Measurements from ENCODE around the gene OSBP2.

The OSBP2 gene

DNA sequence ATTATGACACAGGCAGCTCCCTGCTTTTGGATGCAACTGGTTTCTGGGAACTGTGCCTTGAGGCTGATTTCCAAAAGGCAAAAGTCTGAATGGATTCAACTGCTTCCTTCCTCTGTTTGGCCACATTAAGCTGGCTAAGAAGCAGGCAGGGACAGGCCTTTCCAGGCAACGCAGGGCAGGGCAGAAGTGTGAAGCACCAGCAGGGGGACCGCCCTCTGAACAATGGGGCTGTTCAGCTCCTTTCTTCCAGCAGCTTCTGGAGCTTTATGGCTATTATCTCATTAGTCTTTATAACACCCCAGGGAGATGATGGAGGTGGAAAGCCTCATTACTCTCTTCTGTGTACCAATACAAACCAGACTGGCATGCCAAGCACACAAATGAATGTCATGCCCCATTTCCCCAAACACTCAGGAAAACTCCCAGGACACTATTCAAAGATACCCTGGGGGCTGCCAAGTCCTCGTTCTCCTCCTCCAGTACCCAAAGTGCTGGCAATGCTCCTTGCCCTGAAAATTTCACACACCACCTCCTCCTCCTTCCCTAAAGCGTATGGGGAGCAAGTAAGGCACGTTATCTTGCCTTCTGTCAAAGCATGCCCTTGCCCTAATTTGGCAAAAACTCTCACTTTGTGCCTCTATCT is 252.6 kb downstream of the OSBP2 start:
- no peak overlapping the region for H4K5ac ChIP-seq (ENCODE audit: low read length)
- DNase-seq = peak; percentile 33
- no peak overlapping the region for H3K18ac ChIP-seq (ENCODE audit: low read length)
- peaks cover 8% of the 10 kb centered on the region for H3K79me1 ChIP-seq (ENCODE audit: low read length)
- H2AK5ac ChIP-seq (ENCODE audit: low read length) = no peak overlapping the region
- peaks cover 36% of the 10 kb centered on the region for H3K36me3 ChIP-seq (ENCODE audit: control insufficient read depth, insufficient read depth, low read length)
- no peak overlapping the region for H3K4me3 ChIP-seq (ENCODE audit: low read length)
- H3K4me1 ChIP-seq (ENCODE audit: control insufficient read depth, low read depth, low read length) = no peaks in the 10 kb centered on the region
- H3K4me2 ChIP-seq (ENCODE audit: low read length) = no peak overlapping the region
- H3K23ac ChIP-seq (ENCODE audit: low read length) = no peak overlapping the region
- no CpG with 5 or more reads among the region's 5 CpGs for WGBS (ENCODE audit: extremely low coverage, insufficient coverage, low lambda C conversion rate)
- H3K9ac ChIP-seq (ENCODE audit: low read length) = no peak overlapping the region
- H2BK15ac ChIP-seq (replicated peaks; ENCODE audit: low read depth) = no peak overlapping the region
- H4K8ac ChIP-seq (ENCODE audit: low read depth, low read length) = no peak overlapping the region
- H3K27me3 ChIP-seq (ENCODE audit: insufficient read depth, low read length, poor library complexity) = no peaks in the 10 kb centered on the region
- no peak overlapping the region for H2BK120ac ChIP-seq (ENCODE audit: low read depth, low read length)
- H3K56ac ChIP-seq (ENCODE audit: low read length) = no peak overlapping the region
- no peak overlapping the region for H3K27ac ChIP-seq (ENCODE audit: low read depth, low read length)
- no peak overlapping the region for H2BK5ac ChIP-seq (ENCODE audit: low read length)
- no peaks in the 10 kb centered on the region for H3K79me2 ChIP-seq (ENCODE audit: control insufficient read depth, insufficient read depth, low read length)
- H3K4ac ChIP-seq (ENCODE audit: low read depth, low read length) = no peak overlapping the region

- Histone ChIP-seq H3K18ac (ENCODE audit: low read length) (no peak overlapping the region), H3K27ac (ENCODE audit: low read depth, low read length) (no peak overlapping the region)
These were observed 253.3 kb downstream of the OSBP2 start for GRCh38 chr22:30947816-30948454.

GRCh38 chr22:30948930-30949342 is 254.3 kb downstream of the OSBP2 start:
- Histone ChIP-seq H3K27me3 (ENCODE audit: insufficient read depth, low read length, poor library complexity) (no peaks in the 10 kb centered on the region), H4K8ac (ENCODE audit: low read depth, low read length) (no peak overlapping the region), H3K56ac (ENCODE audit: low read length) (no peak overlapping the region), H3K4me3 (ENCODE audit: low read length) (no peak overlapping the region), H2BK15ac (replicated peaks; ENCODE audit: low read depth) (no peak overlapping the region), H4K5ac (ENCODE audit: low read length) (no peak overlapping the region), H3K27ac (ENCODE audit: low read depth, low read length) (no peak overlapping the region), H3K4me1 (ENCODE audit: control insufficient read depth, low read depth, low read length) (no peaks in the 10 kb centered on the region), H2AK5ac (ENCODE audit: low read length) (no peak overlapping the region), H2BK120ac (ENCODE audit: low read depth, low read length) (no peak overlapping the region), H3K9ac (ENCODE audit: low read length) (no peak overlapping the region), H3K23ac (ENCODE audit: low read length) (no peak overlapping the region), H3K4me2 (ENCODE audit: low read length) (no peak overlapping the region), H3K79me1 (ENCODE audit: low read length) (peaks cover 10% of the 10 kb centered on the region), H2BK5ac (ENCODE audit: low read length) (no peak overlapping the region), H3K36me3 (ENCODE audit: control insufficient read depth, insufficient read depth, low read length) (peaks cover 39% of the 10 kb centered on the region), H3K4ac (ENCODE audit: low read depth, low read length) (no peak overlapping the region), H3K18ac (ENCODE audit: low read length) (no peak overlapping the region), H3K79me2 (ENCODE audit: control insufficient read depth, insufficient read depth, low read length) (no peaks in the 10 kb centered on the region)
- DNase-seq = peak; percentile 23
- WGBS (ENCODE audit: extremely low coverage, insufficient coverage, low lambda C conversion rate) = 100% methylated on average over 2 of the region's 3 CpGs

More at GRCh38 chr22:30947816-30948454, 253.3 kb downstream of the OSBP2 start:
- no peak overlapping the region for H2BK120ac ChIP-seq (ENCODE audit: low read depth, low read length)
- peaks cover 8% of the 10 kb centered on the region for H3K79me1 ChIP-seq (ENCODE audit: low read length)
- H3K79me2 ChIP-seq (ENCODE audit: control insufficient read depth, insufficient read depth, low read length) = no peaks in the 10 kb centered on the region
- no peak overlapping the region for H4K5ac ChIP-seq (ENCODE audit: low read length)
- no peak overlapping the region for H2BK5ac ChIP-seq (ENCODE audit: low read length)
- no peak overlapping the region for H2BK15ac ChIP-seq (replicated peaks; ENCODE audit: low read depth)
- no peaks in the 10 kb centered on the region for H3K4me1 ChIP-seq (ENCODE audit: control insufficient read depth, low read depth, low read length)
- H4K8ac ChIP-seq (ENCODE audit: low read depth, low read length) = no peak overlapping the region
- no peak overlapping the region for H3K4me3 ChIP-seq (ENCODE audit: low read length)
- no peak overlapping the region for H3K9ac ChIP-seq (ENCODE audit: low read length)
- no peak overlapping the region for H3K4me2 ChIP-seq (ENCODE audit: low read length)
- no CpG with 5 or more reads among the region's 2 CpGs for WGBS (ENCODE audit: extremely low coverage, insufficient coverage, low lambda C conversion rate)
- peak; percentile 32 for DNase-seq
- no peak overlapping the region for H3K4ac ChIP-seq (ENCODE audit: low read depth, low read length)
- no peak overlapping the region for H3K56ac ChIP-seq (ENCODE audit: low read length)
- no peak overlapping the region for H3K23ac ChIP-seq (ENCODE audit: low read length)
- H3K27me3 ChIP-seq (ENCODE audit: insufficient read depth, low read length, poor library complexity) = no peaks in the 10 kb centered on the region
- peaks cover 36% of the 10 kb centered on the region for H3K36me3 ChIP-seq (ENCODE audit: control insufficient read depth, insufficient read depth, low read length)
- H2AK5ac ChIP-seq (ENCODE audit: low read length) = no peak overlapping the region

DNA sequence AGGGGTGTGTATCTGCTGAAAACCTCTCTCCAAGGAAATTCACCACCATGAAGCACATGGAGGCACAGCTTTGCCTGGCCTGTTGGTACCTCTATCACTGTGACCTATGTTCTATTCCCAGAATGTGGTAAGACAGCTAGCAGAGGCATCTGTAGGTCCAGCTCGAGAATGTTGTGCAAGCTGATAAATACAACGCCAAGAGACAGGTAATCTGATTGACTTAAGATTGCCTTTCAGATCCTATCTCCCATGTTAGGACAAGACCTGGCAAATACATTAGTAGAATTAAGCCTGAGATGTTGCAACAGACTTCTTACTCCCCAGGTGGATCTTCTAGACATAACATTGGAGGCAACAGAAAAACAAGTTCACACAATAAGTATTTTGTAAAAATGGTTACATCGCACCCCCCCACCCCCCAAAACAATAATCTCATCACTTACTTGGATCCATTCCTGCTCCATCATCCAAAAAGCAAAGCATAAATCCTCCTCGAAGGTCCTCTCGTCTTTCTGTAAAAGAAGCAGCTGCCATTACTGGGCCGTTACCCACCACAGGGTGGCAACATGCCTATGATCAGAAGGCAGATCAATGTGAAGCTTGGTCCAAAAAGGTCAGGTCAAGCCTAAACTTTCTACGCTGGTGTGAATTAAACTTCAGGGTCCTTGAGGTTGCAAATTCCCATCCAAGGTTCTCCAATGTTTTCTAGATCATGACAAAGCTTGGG is 255.4 kb downstream of the OSBP2 start:
- no peak overlapping the region for H2AK5ac ChIP-seq (ENCODE audit: low read length)
- H3K79me2 ChIP-seq (ENCODE audit: control insufficient read depth, insufficient read depth, low read length) = no peaks in the 10 kb centered on the region
- no peak overlapping the region for H3K9ac ChIP-seq (ENCODE audit: low read length)
- H3K56ac ChIP-seq (ENCODE audit: low read length) = no peak overlapping the region
- H3K18ac ChIP-seq (ENCODE audit: low read length) = no peak overlapping the region
- DNase-seq = no peak
- no peak overlapping the region for H2BK15ac ChIP-seq (replicated peaks; ENCODE audit: low read depth)
- H3K27me3 ChIP-seq (ENCODE audit: insufficient read depth, low read length, poor library complexity) = no peaks in the 10 kb centered on the region
- H3K36me3 ChIP-seq (ENCODE audit: control insufficient read depth, insufficient read depth, low read length) = peaks cover 34% of the 10 kb centered on the region
- H3K23ac ChIP-seq (ENCODE audit: low read length) = no peak overlapping the region
- no peak overlapping the region for H2BK120ac ChIP-seq (ENCODE audit: low read depth, low read length)
- no peaks in the 10 kb centered on the region for H3K4me1 ChIP-seq (ENCODE audit: control insufficient read depth, low read depth, low read length)
- no peak overlapping the region for H4K8ac ChIP-seq (ENCODE audit: low read depth, low read length)
- H3K4me2 ChIP-seq (ENCODE audit: low read length) = no peak overlapping the region
- no peak overlapping the region for H4K5ac ChIP-seq (ENCODE audit: low read length)
- no peak overlapping the region for H3K4ac ChIP-seq (ENCODE audit: low read depth, low read length)
- no CpG with 5 or more reads among the region's 7 CpGs for WGBS (ENCODE audit: extremely low coverage, insufficient coverage, low lambda C conversion rate)
- peaks cover 10% of the 10 kb centered on the region for H3K79me1 ChIP-seq (ENCODE audit: low read length)
- H2BK5ac ChIP-seq (ENCODE audit: low read length) = no peak overlapping the region
- H3K27ac ChIP-seq (ENCODE audit: low read depth, low read length) = no peak overlapping the region
- H3K4me3 ChIP-seq (ENCODE audit: low read length) = no peak overlapping the region

DNA sequence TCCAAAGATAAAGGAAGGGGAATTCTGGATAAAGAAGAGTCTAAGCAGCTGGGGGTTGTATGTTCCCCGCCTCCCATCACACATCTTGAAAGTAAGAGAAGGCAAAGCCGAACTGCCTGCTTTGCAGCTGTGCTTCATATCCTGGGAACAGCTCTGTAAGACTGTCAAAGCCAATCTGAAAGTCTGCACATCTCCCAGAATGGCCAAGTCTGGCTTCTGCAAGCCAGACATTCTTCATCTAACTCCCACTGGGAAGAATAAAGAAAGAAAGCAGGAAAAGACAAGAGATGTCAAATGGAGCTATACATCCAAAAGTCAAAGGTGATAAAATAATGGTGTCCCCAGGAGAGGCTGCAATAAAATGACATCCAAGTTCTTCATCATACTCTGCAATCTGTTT is 258.5 kb downstream of the OSBP2 start:
- no CpG with 5 or more reads among the region's 2 CpGs for WGBS (ENCODE audit: extremely low coverage, insufficient coverage, low lambda C conversion rate)
- H2BK5ac ChIP-seq (ENCODE audit: low read length) = no peak overlapping the region
- no peak overlapping the region for H3K4me2 ChIP-seq (ENCODE audit: low read length)
- no peak overlapping the region for H4K8ac ChIP-seq (ENCODE audit: low read depth, low read length)
- peak; percentile 38 for DNase-seq
- peaks cover 7% of the 10 kb centered on the region for H3K79me1 ChIP-seq (ENCODE audit: low read length)
- H3K56ac ChIP-seq (ENCODE audit: low read length) = no peak overlapping the region
- no peak overlapping the region for H4K5ac ChIP-seq (ENCODE audit: low read length)
- H3K4me1 ChIP-seq (ENCODE audit: control insufficient read depth, low read depth, low read length) = no peaks in the 10 kb centered on the region
- no peak overlapping the region for H3K23ac ChIP-seq (ENCODE audit: low read length)
- no peak overlapping the region for H3K18ac ChIP-seq (ENCODE audit: low read length)
- peaks cover 23% of the 10 kb centered on the region for H3K36me3 ChIP-seq (ENCODE audit: control insufficient read depth, insufficient read depth, low read length)
- no peak overlapping the region for H3K4me3 ChIP-seq (ENCODE audit: low read length)
- H2AK5ac ChIP-seq (ENCODE audit: low read length) = no peak overlapping the region
- no peak overlapping the region for H3K27ac ChIP-seq (ENCODE audit: low read depth, low read length)
- H3K9ac ChIP-seq (ENCODE audit: low read length) = no peak overlapping the region
- H3K27me3 ChIP-seq (ENCODE audit: insufficient read depth, low read length, poor library complexity) = no peaks in the 10 kb centered on the region
- H3K4ac ChIP-seq (ENCODE audit: low read depth, low read length) = no peak overlapping the region
- no peak overlapping the region for H2BK120ac ChIP-seq (ENCODE audit: low read depth, low read length)
- no peaks in the 10 kb centered on the region for H3K79me2 ChIP-seq (ENCODE audit: control insufficient read depth, insufficient read depth, low read length)
- H2BK15ac ChIP-seq (replicated peaks; ENCODE audit: low read depth) = no peak overlapping the region

All from mesendoderm (in vitro differentiated cells).